AG09309 (cell line): ENCODE measurements around the gene KCNT1.

Experiments
- DNase-seq: peaks from one replicate; pipeline ENCODE4 v3.0.0-alpha.2; 2010; ENCODE audit warnings: low read depth
- H3K4me3 ChIP-seq: 2 replicates; pipeline ENCODE4 v1.5.1; 2011; ENCODE audit warnings: mild to moderate bottlenecking, low read depth, low read length, moderate library complexity; ENCODE audit not compliant: control insufficient read depth
- CTCF ChIP-seq: IDR thresholded peaks from 2 replicates; pipeline ENCODE4 v1.5.1; 2011; ENCODE audit warnings: mild to moderate bottlenecking, low read depth, low read length, inconsistent platforms; ENCODE audit not compliant: insufficient read depth, control insufficient read depth; ENCODE audit errors: missing control alignments

Gene KCNT1

GRCh38 chr9:135673941-135674340, 28.0 kb upstream of the KCNT1 start:
- TF ChIP-seq CTCF, result no peak
- H3K4me3 ChIP-seq, result no peak overlapping the region
- DNase-seq, result no peak

GRCh38 chr9:135674977-135675376, 27.0 kb upstream of the KCNT1 start:
- no peak for TF ChIP-seq CTCF
- no peak overlapping the region for H3K4me3 ChIP-seq
- no peak for DNase-seq

GRCh38 chr9:135676891-135677290, 25.1 kb upstream of the KCNT1 start:
- DNase-seq, result no peak
- no peak for TF ChIP-seq CTCF
- no peak overlapping the region for H3K4me3 ChIP-seq

GRCh38 chr9:135677641-135678168, 24.3 kb upstream of the KCNT1 start:
- no peak for TF ChIP-seq CTCF
- H3K4me3 ChIP-seq, result no peak overlapping the region
- DNase-seq, result no peak

- TF ChIP-seq CTCF, result no peak
- DNase-seq, result no peak
- no peak overlapping the region for H3K4me3 ChIP-seq
Observed at GRCh38 chr9:135678236-135679017, 23.6 kb upstream of the KCNT1 start.

GRCh38 chr9:135680056-135680455, 21.9 kb upstream of the KCNT1 start:
- DNase-seq, result no peak
- no peak overlapping the region for H3K4me3 ChIP-seq
- no peak for TF ChIP-seq CTCF
